ENCODE results near the gene POU6F2.
A peak's percentile ranks its signal among the peaks of the same experiment; 100 is the strongest.

The POU6F2 gene

GRCh38 chr7:39128287-39128843 is 150.7 kb downstream of the POU6F2 start:
- no peak for DNase-seq (ENCODE audit: low spot score)

- DNase-seq (ENCODE audit: low spot score) = peak; percentile 11
These were observed 152.6 kb downstream of the POU6F2 start for GRCh38 chr7:39130274-39130673.

- DNase-seq (ENCODE audit: low spot score) = peak; percentile 54
These were observed 153.3 kb downstream of the POU6F2 start for GRCh38 chr7:39130857-39131526.

- no peak for DNase-seq (ENCODE audit: low spot score)
These were observed 154.6 kb downstream of the POU6F2 start for GRCh38 chr7:39132306-39132705.

DNA sequence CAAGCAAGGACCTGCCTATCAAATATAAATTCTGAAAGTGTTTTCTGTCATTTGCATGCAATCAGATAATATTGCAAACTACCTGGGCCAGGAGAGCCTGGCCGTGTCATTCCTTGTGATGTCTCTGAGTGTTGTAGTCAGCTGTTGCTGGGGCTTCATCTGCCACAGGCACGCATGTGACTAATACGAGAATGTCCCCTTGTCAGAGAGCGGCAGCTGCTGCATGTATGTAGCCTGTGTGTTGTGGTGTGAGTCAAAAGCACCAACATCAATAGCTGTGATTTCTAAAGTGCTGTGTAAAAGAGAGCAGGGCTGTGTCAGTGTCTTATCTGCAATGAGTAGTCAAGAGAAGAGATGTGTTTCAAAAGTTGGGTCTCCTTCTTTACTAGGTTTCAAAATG is 155.4 kb downstream of the POU6F2 start:
- no peak for DNase-seq (ENCODE audit: low spot score)

- no peak for DNase-seq (ENCODE audit: low spot score)
These were observed 159.8 kb downstream of the POU6F2 start for GRCh38 chr7:39137480-39137879.

DNA sequence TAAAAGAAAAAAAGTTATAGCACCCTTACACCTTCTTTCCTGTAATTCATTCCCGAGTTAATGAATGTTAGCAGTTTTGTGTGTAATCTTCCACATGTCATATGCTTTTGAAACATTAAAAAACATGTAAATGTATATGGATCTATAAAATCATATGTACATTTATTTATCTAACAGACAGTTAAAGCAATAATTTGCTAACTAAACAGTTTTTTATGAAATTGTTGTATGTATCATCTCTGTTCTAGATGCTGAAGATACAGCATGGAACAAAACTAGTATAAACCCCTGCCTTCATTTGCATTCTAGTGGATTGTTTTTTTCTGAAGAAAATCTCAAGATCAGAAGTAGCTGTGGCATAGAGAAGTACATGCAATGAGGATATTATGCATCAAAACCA is 165.0 kb downstream of the POU6F2 start:
- no peak for DNase-seq (ENCODE audit: low spot score)

DNA sequence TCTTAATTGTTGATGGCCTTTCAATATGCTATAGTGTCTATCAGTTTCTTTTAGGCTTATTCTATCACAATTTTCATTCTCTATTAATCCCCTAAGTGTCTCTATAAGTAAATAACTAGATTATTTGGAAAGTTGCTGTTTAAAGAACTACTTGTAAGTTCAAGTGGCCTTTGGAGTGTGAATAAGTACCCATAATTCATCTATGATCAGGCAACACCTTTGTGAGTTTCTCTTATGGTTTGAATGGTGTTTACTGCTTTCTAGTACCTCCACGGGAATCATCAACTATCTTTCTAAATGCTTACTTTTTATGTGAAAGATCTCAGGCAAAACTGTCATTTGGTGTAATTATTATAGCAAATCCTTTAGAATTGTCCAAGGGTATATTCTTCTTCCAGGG is 166.7 kb downstream of the POU6F2 start:
- DNase-seq (ENCODE audit: low spot score) = no peak

GRCh38 chr7:39145283-39145682 is 167.6 kb downstream of the POU6F2 start:
- DNase-seq (ENCODE audit: low spot score) = no peak

DNA sequence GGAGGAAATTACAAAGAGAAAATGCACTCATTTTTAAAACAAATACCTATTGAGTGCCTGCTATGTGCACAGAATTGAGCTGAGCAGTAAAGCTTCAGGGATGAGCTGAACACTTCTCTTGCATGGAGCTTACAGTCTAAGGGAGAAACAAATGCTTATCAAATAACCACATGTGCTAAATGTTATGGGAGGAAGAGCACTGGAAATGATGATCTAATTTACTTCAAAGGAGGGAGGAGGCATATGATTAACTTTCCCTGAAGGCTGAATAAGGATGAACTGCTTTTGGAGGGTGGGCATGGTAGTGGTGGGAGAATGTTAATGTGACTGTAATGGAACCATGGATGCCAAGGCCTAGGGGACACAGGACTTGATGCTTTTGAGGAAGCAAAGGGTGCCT is 168.2 kb downstream of the POU6F2 start:
- no peak for DNase-seq (ENCODE audit: low spot score)

DNA sequence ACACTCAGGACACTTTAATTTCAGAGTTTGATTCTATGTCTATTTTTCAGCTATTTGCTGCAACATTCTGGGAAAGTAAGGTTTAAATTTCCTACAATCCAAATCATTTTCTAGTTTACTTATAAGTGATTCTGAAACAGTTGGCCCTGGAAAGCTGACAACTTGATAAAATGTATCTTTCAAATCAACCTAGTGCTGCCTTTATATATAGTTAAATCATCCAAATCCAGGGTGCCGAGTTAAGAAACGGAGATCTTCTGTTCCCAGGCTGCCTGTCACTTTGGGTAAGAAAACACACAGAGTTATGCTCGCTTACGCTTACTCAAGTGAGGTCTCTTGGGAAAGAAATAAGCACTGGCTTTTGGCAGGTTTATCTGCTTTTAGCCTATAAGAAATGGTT is 175.0 kb downstream of the POU6F2 start:
- DNase-seq (ENCODE audit: low spot score) = no peak

DNA sequence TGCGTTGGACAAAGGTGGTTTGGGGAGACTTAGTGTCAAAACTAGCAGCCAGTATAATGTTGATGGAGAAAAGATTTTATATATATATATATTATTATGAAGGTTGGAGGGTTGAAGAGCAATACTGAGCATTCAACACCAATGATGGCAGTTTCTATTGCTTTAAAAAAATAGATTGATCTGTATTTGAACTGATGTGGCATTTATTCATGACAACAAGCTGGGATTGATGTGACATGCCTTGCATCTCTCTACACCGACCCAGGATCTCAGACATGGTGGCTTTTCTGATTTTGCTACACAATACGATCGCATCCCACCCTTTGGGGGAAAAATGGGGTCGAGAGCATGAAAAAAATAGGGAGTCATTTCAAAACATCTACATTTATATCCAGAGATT is 175.4 kb downstream of the POU6F2 start:
- no peak for DNase-seq (ENCODE audit: low spot score)

DNA sequence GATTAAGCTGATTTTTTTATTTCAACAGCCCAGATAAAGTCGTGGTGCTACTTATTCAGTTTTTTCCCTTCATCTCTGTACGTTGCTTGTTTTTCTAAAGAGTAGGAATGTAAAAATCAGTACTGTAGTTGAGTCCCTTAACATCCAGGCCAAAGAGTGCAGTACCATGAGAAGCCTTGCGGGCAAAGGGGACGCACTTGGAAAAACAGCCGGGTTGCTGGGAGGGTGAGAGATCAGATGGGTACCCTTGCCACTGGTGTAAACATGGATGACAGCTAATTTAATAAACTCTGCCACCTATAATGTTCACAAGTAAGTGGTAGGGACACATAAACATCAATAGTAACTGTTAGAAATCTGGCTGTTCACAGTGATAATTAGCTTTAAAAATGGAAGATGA is 175.9 kb downstream of the POU6F2 start:
- no peak for DNase-seq (ENCODE audit: low spot score)

- DNase-seq (ENCODE audit: low spot score) = peak; percentile 13
These were observed 177.1 kb downstream of the POU6F2 start for GRCh38 chr7:39154815-39155214.

DNA sequence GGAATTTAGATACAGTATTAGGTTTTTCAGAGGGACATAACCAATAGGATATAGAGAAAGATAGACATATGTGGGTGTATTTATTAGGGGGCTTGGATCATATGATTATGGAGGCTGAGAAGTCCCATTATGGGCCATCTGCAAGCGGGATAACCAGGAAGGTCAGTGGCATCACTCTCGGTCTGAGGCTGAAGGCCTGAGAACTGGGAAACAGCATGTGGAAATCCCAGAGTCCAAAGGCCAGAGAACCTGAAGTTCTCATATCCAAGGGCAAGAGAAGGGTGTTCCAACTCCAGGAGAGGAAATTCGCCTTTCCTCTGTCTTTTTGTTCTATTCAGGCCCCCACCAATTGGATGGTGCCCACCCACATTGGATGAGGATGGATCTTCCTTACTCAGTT is 180.7 kb downstream of the POU6F2 start:
- DNase-seq (ENCODE audit: low spot score) = no peak

GRCh38 chr7:39161903-39162302 is 184.2 kb downstream of the POU6F2 start:
- no peak for DNase-seq (ENCODE audit: low spot score)

DNA sequence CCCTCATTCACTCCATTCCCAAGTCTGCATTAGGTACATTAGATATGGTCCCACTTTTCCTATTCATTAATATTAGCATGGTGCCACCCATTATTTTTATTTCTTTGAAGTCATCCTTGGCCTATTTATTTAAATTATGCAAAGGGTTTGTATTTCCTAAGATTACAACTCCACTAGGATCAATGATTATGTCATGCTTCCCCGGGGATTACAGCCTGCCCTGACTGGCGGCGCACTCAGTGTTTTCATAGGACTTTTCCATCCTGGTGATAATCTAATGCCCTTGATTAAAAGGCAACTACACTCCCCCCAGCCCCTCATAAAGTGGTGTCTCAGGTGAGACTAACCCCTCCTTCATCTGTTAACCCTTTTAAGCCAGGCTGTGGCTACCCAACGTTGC is 187.2 kb downstream of the POU6F2 start:
- DNase-seq (ENCODE audit: low spot score) = no peak

DNA sequence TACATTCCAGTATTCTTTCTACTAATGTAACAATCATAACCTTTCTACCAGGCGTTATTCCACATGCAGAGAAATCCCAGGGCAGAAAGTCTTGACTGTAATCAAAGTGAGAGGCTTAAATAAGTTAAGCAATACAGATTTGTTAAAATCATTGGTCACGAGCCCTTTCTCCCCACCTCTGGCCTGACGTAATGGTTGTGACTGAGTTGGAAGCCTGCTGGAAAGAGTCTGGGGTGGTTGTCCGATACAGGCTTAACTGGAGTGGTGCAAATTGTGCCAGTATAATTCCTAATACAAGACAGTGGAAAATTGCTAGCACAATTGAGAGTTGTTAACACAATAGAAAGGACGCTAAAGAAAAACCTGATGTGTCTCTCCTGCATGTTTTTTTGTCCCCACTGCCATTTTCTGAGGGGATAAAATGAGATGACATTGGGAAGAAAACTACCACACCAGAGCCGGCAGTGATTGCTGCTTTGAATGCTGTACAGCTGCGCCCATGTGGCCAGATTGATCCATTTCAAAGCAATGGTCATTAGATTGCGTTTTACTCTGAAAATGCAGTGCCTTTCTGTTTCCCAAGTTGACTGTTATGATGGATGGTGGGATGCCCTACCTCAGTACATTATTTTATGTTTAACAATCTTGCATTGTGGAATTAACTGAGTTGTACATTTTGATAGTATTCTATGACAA is 190.8 kb downstream of the POU6F2 start:
- no peak for DNase-seq (ENCODE audit: low spot score)

- DNase-seq (ENCODE audit: low spot score) = peak; percentile 46
These were observed 194.4 kb downstream of the POU6F2 start for GRCh38 chr7:39172137-39172536.

DNA sequence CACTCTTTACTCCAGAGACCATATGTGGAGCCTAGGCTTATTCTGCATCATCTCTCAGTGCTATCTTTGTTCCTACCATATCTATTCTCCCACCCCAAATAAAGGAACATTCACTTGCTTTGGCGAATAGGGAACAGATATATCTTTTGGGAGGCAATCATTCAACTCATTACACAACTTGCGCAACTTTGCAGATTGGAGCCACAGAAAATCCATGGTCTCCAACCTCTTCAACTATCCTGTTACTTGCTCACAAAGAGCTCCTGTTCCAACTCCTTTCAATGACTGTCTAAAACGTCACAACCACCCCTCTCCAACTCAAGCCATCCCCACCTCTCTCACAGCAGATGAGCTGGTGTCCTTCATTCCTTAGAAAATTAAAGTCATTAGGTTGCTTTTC is 203.7 kb downstream of the POU6F2 start:
- DNase-seq (ENCODE audit: low spot score) = no peak

DNA sequence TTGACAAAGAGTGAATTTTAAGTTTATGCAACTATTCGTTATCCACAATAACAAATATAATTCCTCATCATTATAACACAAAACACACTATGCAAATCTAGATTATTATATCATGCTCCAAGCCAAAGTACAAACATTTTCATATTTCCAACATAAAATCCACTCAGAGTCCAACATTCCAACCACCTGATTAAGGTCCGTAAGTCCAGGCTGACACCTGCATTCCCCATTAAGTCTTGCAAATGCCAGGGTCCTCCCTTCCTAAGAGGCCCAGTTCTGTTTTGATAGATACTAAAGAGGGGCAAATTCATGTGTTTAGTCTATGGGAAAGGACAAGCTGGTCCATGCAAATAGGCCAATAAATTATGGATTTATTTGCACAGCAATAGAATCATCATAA is 206.1 kb downstream of the POU6F2 start:
- no peak for DNase-seq (ENCODE audit: low spot score)

DNA sequence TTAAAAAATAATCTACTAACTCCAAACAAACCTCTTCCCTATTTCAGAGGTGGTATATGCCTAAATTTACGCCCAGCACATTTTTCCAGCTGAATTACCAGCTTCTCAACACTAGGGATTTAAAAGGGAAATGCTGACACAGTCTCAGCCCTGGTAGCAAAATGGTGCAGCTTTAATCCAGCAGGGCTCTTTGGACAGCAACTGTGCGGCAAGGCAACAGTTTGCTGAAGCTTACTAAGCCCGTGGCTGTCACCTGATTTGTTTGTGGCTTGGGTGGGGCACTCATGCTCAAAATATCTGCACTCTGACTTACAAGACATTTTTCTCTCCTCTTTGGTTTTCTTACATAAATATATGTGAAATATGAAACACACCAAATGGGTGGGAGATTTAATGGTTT is 206.7 kb downstream of the POU6F2 start:
- no peak for DNase-seq (ENCODE audit: low spot score)

DNA sequence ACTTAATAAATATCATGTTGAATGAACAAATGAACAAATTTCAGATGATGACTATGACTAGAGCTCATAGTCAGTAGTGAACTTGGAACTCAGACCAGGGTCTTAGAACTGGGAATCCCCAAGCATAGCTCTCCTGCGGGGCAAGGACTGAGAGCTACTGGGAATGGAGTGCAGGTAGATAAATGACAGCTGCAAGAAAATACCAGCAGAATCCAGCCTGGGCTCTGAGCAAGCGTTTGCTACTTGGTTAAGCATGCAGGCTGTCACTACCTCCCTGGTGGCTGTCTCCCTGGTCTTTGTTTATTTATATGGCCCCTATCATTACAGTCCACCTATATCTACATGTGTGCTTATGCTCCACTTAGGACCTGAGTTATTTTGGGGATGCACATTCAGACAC is 208.4 kb downstream of the POU6F2 start:
- no peak for DNase-seq (ENCODE audit: low spot score)

DNA sequence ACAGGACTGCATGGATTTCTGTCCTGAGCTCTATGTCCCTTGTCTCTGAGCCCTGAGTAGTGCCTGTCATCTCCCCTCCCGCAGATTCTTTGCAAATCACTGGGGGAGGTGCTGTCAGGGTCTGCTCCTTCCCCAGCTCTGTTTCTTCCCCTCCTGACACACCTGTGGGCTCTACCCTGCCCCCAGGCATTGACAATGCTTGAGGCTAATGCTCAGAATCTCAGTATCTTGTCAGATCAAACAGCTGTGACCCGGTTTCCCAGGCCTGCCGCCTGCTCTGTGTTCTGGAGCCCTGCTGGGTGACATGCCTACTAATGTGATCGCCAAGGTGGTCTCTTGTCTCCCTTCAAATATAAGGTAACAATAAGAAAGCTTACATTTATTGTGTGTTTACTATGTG is 209.0 kb downstream of the POU6F2 start:
- DNase-seq (ENCODE audit: low spot score) = no peak

Measured in kidney tubule cell (primary cell).